SK-N-SH treated with all-trans-retinoic acid at 6 μM for 48 hours (cell line): ENCODE results near the gene CXCL9.

Experiments used
- ATAC-seq: fragments of 200-7000 bp; cut with Tn5 transposase; 3 replicates; pipeline ENCODE4 v1.9.1; 2020; ENCODE audit warnings: mild to moderate bottlenecking, moderate library complexity
- ARNTL ChIP-seq: fragments of 450-650 bp; formaldehyde crosslinking; IDR thresholded peaks from 2 replicates; pipeline ENCODE4 v1.5.0; 2020; ENCODE audit warnings: low read depth, mild to moderate bottlenecking, moderate library complexity, borderline replicate concordance
- BACH2 ChIP-seq: fragments of 250-450 bp; sonication (Bioruptor Pico); IDR thresholded peaks from 2 replicates; pipeline ENCODE4 v1.9.0; 2021; ENCODE audit warnings: mild to moderate bottlenecking, borderline replicate concordance
- CREB5 ChIP-seq: fragments of 250-450 bp; sonication (Bioruptor Pico); IDR thresholded peaks from 2 replicates; pipeline ENCODE4 v1.5.1; 2020; ENCODE audit warnings: low read depth, mild to moderate bottlenecking, moderate library complexity
- CSDC2 ChIP-seq: fragments of 250-450 bp; sonication (Bioruptor Pico); IDR thresholded peaks from 2 replicates; pipeline ENCODE4 v1.5.0; 2020; ENCODE audit warnings: mild to moderate bottlenecking, moderate library complexity
- CSRNP3 ChIP-seq: fragments of 250-450 bp; sonication (Bioruptor Pico); IDR thresholded peaks from 2 replicates; pipeline ENCODE4 v1.5.1; 2021; ENCODE audit warnings: mild to moderate bottlenecking, moderate library complexity
- ESRRG ChIP-seq: fragments of 250-450 bp; sonication (Bioruptor Pico); IDR thresholded peaks from 2 replicates; pipeline ENCODE4 v1.6.1; 2021; ENCODE audit warnings: mild to moderate bottlenecking
- GLIS3 ChIP-seq: fragments of 250-450 bp; sonication (Bioruptor Pico); IDR thresholded peaks from 2 replicates; pipeline ENCODE4 v1.5.0; 2020; ENCODE audit warnings: mild to moderate bottlenecking, moderate library complexity
- ISL1 ChIP-seq: fragments of 250-450 bp; sonication (Bioruptor Pico); IDR thresholded peaks from 2 replicates; pipeline ENCODE4 v2.1.2; 2022; ENCODE audit warnings: mild to moderate bottlenecking, moderate library complexity
- OSR1 ChIP-seq: fragments of 250-450 bp; sonication (Bioruptor Pico); IDR thresholded peaks from 2 replicates; pipeline ENCODE4 v1.8.0; 2022; ENCODE audit warnings: moderate library complexity, mild to moderate bottlenecking, inconsistent platforms
- PATZ1 ChIP-seq: fragments of 250-450 bp; sonication (Bioruptor Pico); IDR thresholded peaks from 2 replicates; pipeline ENCODE4 v1.8.0; 2020; ENCODE audit warnings: mild to moderate bottlenecking, moderate library complexity, borderline replicate concordance
- POU6F1 ChIP-seq: fragments of 250-450 bp; sonication (Bioruptor Pico); IDR thresholded peaks from 2 replicates; pipeline ENCODE4 v1.8.0; 2021; ENCODE audit warnings: low read depth, mild to moderate bottlenecking, moderate library complexity, borderline replicate concordance
- PPARA ChIP-seq: fragments of 250-450 bp; sonication (Bioruptor Pico); IDR thresholded peaks from 2 replicates; pipeline ENCODE4 v1.5.0; 2020; ENCODE audit warnings: mild to moderate bottlenecking, borderline replicate concordance
- RARB ChIP-seq: fragments of 250-450 bp; sonication (Bioruptor Pico); IDR thresholded peaks from 2 replicates; pipeline ENCODE4 v1.8.0; 2021; ENCODE audit warnings: mild to moderate bottlenecking, moderate library complexity
- SNAI2 ChIP-seq: fragments of 250-450 bp; sonication (Bioruptor Pico); IDR thresholded peaks from 2 replicates; pipeline ENCODE4 v1.5.0; 2020; ENCODE audit warnings: mild to moderate bottlenecking, moderate library complexity
- TCF4 ChIP-seq: fragments of 250-450 bp; sonication (Bioruptor Pico); IDR thresholded peaks from 2 replicates; pipeline ENCODE4 v1.8.0; 2021; ENCODE audit warnings: mild to moderate bottlenecking, moderate library complexity, borderline replicate concordance
- TOX ChIP-seq: fragments of 250-450 bp; sonication (Bioruptor Pico); IDR thresholded peaks from 2 replicates; pipeline ENCODE4 v1.8.0; 2021; ENCODE audit warnings: mild to moderate bottlenecking, moderate library complexity, borderline replicate concordance
- TSHZ2 ChIP-seq: fragments of 250-450 bp; sonication (Bioruptor Pico); IDR thresholded peaks from 2 replicates; pipeline ENCODE4 v1.5.0; 2020; ENCODE audit warnings: mild to moderate bottlenecking, moderate library complexity
- ZC3H10 ChIP-seq: fragments of 250-450 bp; sonication (Bioruptor Pico); IDR thresholded peaks from 2 replicates; pipeline ENCODE4 v1.5.1; 2021; ENCODE audit warnings: mild to moderate bottlenecking, moderate library complexity
- ZFP3 ChIP-seq: fragments of 250-450 bp; sonication (Bioruptor Pico); IDR thresholded peaks from 2 replicates; pipeline ENCODE4 v1.5.0; 2020; ENCODE audit warnings: mild to moderate bottlenecking, moderate library complexity
- ZFP30 ChIP-seq: fragments of 450-650 bp; formaldehyde crosslinking; IDR thresholded peaks from 2 replicates; pipeline ENCODE4 v1.5.0; 2022; ENCODE audit warnings: mild to moderate bottlenecking, moderate library complexity
- ZNF70 ChIP-seq: fragments of 450-650 bp; formaldehyde crosslinking; IDR thresholded peaks from 2 replicates; pipeline ENCODE4 v1.5.0; 2020; ENCODE audit warnings: mild to moderate bottlenecking, moderate library complexity
- ZNF8 ChIP-seq: fragments of 450-650 bp; formaldehyde crosslinking; IDR thresholded peaks from 2 replicates; pipeline ENCODE4 v1.5.0; 2020; ENCODE audit warnings: mild to moderate bottlenecking, moderate library complexity

CXCL9 gene

GRCh38 chr4:75995727-75996126 is 11.6 kb downstream of the CXCL9 start:
- TF ChIP-seq ZNF8, result no peak
- no peak for TF ChIP-seq ZNF70 (CRISPR knock-in tag)
- TF ChIP-seq RARB (CRISPR knock-in tag), result no peak
- no peak for TF ChIP-seq OSR1 (CRISPR knock-in tag)
- TF ChIP-seq BACH2 (CRISPR knock-in tag), result no peak
- TF ChIP-seq PATZ1 (CRISPR knock-in tag), result no peak
- no peak for TF ChIP-seq POU6F1 (CRISPR knock-in tag)
- no peak for TF ChIP-seq TOX (CRISPR knock-in tag)
- no peak for TF ChIP-seq SNAI2 (CRISPR knock-in tag)
- TF ChIP-seq ESRRG (CRISPR knock-in tag), result no peak
- no peak for TF ChIP-seq GLIS3
- TF ChIP-seq CREB5 (CRISPR knock-in tag), result no peak
- no peak for TF ChIP-seq ISL1 (CRISPR knock-in tag)
- TF ChIP-seq ZFP30, result no peak
- TF ChIP-seq ZC3H10, result no peak
- no peak for TF ChIP-seq TSHZ2 (CRISPR knock-in tag)
- TF ChIP-seq PPARA, result no peak
- TF ChIP-seq CSRNP3, result no peak
- TF ChIP-seq ZFP3, result no peak
- peak; percentile 64 for ATAC-seq

GRCh38 chr4:75992462-75992861 is 14.8 kb downstream of the CXCL9 start:
- ATAC-seq, result no peak

More at GRCh38 chr4:75992462-75992861, 14.8 kb downstream of the CXCL9 start:
- no peak for TF ChIP-seq TCF4
- no peak for TF ChIP-seq TSHZ2 (CRISPR knock-in tag)
- no peak for TF ChIP-seq ARNTL (CRISPR knock-in tag)
- no peak for TF ChIP-seq SNAI2 (CRISPR knock-in tag)
- no peak for TF ChIP-seq ZNF70 (CRISPR knock-in tag)
- no peak for TF ChIP-seq ZC3H10
- TF ChIP-seq POU6F1 (CRISPR knock-in tag), result no peak
- TF ChIP-seq ZNF8, result no peak
- TF ChIP-seq OSR1 (CRISPR knock-in tag), result no peak
- no peak for TF ChIP-seq ESRRG (CRISPR knock-in tag)
- no peak for TF ChIP-seq ISL1 (CRISPR knock-in tag)
- TF ChIP-seq PATZ1 (CRISPR knock-in tag), result no peak
- no peak for TF ChIP-seq GLIS3
- TF ChIP-seq CSRNP3, result no peak
- TF ChIP-seq TOX (CRISPR knock-in tag), result no peak
- no peak for TF ChIP-seq CSDC2 (CRISPR knock-in tag)
- no peak for TF ChIP-seq BACH2 (CRISPR knock-in tag)
